ENCODE measurements around the gene KRTAP10-10.
"Not testable (repeated sequence)": the region's sequence is repeated elsewhere in the genome, so short reads cannot be mapped to it uniquely, and the experiment has no call there.

Gene KRTAP10-10

GRCh38 chr21:44671911-44672310 lies 34.8 kb downstream of the KRTAP10-10 start:
- DNase-seq (ENCODE audit: insufficient read length, low spot score), result no peak
- no peak for FAIRE-seq

GRCh38 chr21:44677881-44678280 lies 40.7 kb downstream of the KRTAP10-10 start:
- no peak for DNase-seq (ENCODE audit: insufficient read length, low spot score)
- FAIRE-seq, result no peak

DNA sequence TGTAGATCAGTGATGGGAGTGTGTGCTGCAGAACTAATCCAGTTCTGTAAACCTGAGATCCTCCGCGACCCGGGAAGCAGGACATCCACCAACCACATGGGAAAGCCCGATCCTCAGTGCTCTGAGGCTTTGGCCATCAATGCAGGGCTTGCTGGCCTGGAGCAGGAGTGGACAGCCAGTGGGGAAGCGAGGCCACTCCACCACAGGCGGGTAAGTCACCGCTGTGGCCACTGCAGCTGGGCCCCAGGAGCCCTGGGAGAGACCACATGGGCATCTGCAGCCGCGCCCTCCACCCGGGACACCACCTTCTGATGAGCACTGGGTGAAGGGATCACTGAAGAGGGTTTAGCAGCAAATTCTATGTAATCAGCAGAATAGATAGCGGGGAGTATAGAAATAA lies 44.0 kb downstream of the KRTAP10-10 start:
- DNase-seq (ENCODE audit: insufficient read length, low spot score) (no peak), FAIRE-seq (no peak)

GRCh38 chr21:44681861-44682579 lies 44.9 kb downstream of the KRTAP10-10 start, which contains the start of gene KRTAP12-1:
TSS of gene KRTAP12-1 (minus strand) at chr21:44682163. CDS start at chr21:44682123, 40 bp downstream.
- no peak for DNase-seq (ENCODE audit: insufficient read length, low spot score)

GRCh38 chr21:44682580-44683151 lies 45.5 kb downstream of the KRTAP10-10 start:
- FAIRE-seq, result no peak

More at GRCh38 chr21:44681861-44682579, 44.9 kb downstream of the KRTAP10-10 start, which contains the start of gene KRTAP12-1:
- FAIRE-seq, result no peak

DNA sequence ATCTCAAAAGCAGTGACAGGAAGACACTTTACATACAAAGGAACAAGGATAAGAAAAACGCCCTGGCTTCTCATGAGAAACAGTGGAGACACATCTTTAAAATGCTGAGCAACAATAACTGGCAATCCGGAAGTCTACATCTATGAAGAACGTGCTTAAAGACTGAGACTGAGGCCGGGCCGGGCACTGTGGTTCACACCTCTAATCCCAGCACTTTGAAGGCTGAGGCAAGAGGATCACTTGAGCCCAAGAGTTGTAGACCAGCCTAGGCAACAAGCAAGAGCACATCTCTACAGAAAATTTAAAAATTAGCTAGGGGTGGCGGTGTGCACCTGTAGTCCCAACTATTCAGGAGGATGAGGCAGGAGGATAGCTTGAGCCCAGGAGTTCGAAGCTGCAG lies 46.9 kb downstream of the KRTAP10-10 start:
- FAIRE-seq, result no peak
- DNase-seq (ENCODE audit: insufficient read length, low spot score), result no peak

More at GRCh38 chr21:44682580-44683151, 45.5 kb downstream of the KRTAP10-10 start:
- no peak for DNase-seq (ENCODE audit: insufficient read length, low spot score)

DNA sequence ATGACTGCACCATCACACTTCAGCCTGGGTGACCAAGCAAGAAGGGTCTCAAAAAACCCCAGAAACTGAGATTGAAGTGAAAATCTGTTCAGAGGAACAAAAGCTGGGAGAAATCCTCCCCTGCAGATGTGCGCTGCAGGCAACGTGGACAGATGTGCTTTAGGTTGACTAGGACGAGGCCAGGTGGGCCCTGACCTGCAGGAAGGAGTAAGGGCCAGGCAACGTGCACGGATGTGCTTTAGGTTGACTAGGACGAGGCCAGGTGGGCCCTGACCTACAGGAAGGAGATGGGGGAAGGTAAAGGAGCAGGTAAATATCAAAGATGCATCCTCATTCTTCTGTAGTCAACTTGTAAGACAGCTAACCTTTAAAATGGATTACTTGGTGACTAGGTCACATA lies 47.3 kb downstream of the KRTAP10-10 start:
- no peak for FAIRE-seq
- no peak for DNase-seq (ENCODE audit: insufficient read length, low spot score)

- not testable (repeated sequence) for DNase-seq (ENCODE audit: insufficient read length, low spot score); FAIRE-seq
Measured at GRCh38 chr21:44685050-44685449, 47.9 kb downstream of the KRTAP10-10 start.

DNA sequence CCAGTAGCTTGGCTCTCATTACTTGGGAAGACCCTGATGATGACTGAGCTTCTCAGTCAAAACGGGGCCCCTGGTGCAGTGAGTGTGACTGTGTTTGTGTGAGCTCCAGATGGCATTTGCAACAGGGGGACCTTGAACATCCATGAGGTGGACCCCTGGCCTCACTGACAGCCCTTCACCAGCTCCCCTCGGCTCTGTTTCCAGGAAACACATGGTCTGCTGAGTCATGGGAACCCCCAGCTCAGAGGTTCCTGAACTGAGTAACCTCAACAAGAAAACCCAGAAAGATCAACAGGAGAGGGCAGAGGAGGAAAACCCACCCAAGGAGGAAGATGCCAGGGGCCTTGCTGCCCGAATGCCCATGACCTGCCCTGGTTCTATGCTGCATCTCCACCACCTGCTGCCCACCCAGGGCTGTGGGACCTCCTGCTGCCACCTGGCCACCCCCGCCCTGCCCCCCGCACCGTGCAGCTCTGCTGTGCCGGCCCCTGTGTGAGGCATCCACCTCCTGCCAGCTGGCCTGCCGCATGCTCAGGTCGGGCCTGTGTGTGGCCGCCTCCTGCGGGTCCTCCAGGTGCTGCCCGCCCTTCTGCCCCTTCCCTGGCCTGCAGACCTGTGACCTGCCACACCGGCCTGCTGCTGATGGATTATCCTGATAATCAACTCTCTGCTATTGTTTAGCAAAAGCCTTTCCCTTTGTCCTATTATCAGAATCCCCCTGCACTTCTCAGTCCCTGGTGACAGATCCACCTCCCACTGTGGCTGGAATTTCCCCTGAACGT lies 49.0 kb downstream of the KRTAP10-10 start:
- no peak for DNase-seq (ENCODE audit: insufficient read length, low spot score)
- FAIRE-seq, result no peak

DNA sequence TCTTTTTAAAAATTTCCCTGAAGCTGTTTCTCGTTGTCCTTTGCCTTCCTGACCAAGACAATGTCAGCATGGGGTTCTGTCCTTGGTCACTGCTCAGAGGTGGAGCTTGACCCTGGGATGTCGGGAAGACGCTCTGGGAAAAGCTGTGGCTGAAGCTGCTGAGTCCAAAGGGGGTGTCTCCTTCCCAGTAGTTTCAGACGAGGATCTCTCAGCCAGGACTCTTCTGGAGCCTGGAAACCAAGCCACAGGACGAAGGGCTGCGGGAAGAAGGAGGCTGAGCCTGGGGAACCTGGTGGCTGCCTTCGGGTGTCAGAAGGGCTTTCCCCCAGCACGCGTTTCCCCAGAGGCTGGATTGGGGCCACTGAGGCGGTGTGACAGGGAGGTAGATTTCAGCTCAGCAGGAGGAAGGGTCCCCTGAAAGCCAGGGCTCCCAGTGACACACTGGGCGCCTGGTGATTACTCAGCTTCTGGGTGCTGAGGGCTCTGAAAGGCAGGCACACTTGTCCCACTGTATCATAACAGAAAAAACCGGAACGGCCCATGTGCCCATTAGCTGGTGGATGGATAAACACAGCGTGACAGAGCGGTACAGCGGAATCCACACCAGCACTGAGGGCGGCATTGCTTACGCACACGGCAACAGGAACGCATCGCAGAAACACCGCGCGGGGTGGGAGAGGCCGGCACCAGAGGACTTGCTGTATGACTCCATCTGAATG lies 49.8 kb downstream of the KRTAP10-10 start:
- no peak for DNase-seq (ENCODE audit: insufficient read length, low spot score)
- no peak for FAIRE-seq

DNA sequence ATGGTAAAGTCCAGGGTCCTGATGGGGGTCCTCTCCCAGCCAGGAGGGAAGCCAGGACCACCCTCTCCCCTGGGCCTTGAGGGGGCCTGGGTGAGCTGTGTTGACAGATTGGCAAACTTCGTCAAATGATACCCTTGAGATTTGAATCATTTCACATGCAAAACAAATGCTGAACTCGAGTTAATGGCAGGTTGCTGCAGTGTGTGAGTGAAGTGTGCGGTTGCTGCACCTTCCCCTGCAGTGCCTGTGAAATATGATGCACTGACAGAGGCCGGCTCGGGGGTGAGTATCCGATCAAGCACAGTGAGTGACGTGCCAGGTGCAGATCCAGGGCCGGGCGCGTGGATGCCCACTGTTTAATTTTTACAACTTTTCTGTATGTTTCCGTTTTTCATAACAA lies 50.5 kb downstream of the KRTAP10-10 start:
- FAIRE-seq (no peak), DNase-seq (ENCODE audit: insufficient read length, low spot score) (no peak)

All from HTR-8/SVneo (cell line).